Measurements from ENCODE around the gene GALNTL6.

The GALNTL6 gene

DNA sequence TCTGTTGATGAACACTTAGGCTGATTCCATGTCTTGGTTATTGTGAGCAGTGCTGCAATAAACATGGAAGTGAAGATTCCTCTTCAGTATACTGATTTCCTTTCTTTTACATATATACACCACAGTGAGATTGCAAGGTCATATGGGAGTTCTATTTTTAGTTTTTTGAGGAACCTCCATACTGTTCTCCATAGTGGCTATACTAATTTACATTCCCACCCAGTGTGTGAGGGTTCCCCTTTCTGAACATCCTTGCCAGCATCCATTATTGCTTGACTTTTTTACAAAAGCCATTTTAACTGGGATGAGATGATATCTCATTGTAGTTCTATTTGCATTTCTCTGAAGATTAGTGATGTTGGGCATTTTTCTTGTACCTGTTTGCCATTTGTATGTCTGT, 1274.9 kb downstream of the GALNTL6 start:
- FAIRE-seq (no peak), DNase-seq (ENCODE audit: insufficient read length, low spot score) (no peak)

Measured in GM19239 (cell line).